Breast epithelium (tissue), 3 donors: ENCODE measurements around the gene ANTXR2.

ENCODE experiments used
- POLR2A ChIP-seq: fragments of 450-650 bp; IDR thresholded peaks from one replicate; pipeline ENCODE4 v1.6.1; 2016; ENCODE audit warnings: antibody characterized with exemption, mild to moderate bottlenecking, moderate library complexity
- TF ChIP-seq, protein P1 (sequence below), 3 donors: fragments of 450-650 bp; IDR thresholded peaks; one replicate each; pipeline ENCODE4 v1.5.1; 2016 to 2017; ENCODE audit warnings: antibody characterized with exemption in 3 of 3, mild to moderate bottlenecking in 3 of 3, moderate library complexity in 3 of 3

DNA sequence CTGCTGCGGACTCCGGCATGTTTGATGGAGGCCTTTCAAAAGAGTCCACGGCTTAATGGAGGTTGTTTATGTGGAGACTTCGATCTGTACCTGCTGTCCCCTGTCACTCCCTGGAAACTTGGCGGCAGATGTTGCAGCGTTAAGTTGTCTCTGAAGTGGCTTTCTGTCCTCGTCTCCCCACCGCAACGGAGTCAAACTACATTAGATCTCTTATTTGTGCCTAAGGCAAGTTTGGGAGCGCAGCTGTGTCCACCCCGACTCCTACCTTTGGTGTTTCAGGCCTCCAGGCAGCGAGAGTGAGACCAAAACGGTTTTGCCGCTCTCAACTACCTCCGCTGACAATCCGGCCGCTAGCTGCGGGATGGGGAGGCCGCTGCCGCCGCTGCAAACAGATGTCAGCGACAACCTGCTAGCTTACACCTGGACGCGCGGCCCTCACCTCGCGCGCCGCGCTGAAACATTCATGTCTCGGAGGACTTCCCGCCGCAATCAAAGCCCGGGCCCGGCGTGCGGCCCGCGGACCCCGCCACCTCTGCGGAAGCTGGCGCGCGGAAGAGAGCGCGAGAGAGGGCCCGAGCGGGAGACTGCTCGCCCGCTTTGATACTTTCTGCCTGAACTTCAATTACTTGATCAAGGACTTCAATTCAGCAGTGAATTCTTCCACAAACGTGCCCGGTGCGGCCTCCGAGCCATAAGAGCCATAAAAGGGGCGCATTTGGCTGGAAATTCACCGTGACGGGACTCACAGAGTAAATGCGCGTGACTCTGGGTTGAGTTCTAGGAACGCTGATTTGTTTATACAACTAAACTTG, 108.4 kb downstream of the ANTXR2 start:
- TF ChIP-seq, protein P1, sequence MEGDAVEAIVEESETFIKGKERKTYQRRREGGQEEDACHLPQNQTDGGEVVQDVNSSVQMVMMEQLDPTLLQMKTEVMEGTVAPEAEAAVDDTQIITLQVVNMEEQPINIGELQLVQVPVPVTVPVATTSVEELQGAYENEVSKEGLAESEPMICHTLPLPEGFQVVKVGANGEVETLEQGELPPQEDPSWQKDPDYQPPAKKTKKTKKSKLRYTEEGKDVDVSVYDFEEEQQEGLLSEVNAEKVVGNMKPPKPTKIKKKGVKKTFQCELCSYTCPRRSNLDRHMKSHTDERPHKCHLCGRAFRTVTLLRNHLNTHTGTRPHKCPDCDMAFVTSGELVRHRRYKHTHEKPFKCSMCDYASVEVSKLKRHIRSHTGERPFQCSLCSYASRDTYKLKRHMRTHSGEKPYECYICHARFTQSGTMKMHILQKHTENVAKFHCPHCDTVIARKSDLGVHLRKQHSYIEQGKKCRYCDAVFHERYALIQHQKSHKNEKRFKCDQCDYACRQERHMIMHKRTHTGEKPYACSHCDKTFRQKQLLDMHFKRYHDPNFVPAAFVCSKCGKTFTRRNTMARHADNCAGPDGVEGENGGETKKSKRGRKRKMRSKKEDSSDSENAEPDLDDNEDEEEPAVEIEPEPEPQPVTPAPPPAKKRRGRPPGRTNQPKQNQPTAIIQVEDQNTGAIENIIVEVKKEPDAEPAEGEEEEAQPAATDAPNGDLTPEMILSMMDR (IDR thresholded peaks at IDR 0.05): no peak
- no peak for TF ChIP-seq POLR2A
